ENCODE data around the gene CSNK2A1.
"Not testable (repeated sequence)": the region's sequence is repeated elsewhere in the genome, so short reads cannot be mapped to it uniquely, and the experiment has no call there.

Gene CSNK2A1

GRCh38 chr20:531608-532007 lies 12.0 kb downstream of the CSNK2A1 start:
- no peak for DNase-seq

DNA sequence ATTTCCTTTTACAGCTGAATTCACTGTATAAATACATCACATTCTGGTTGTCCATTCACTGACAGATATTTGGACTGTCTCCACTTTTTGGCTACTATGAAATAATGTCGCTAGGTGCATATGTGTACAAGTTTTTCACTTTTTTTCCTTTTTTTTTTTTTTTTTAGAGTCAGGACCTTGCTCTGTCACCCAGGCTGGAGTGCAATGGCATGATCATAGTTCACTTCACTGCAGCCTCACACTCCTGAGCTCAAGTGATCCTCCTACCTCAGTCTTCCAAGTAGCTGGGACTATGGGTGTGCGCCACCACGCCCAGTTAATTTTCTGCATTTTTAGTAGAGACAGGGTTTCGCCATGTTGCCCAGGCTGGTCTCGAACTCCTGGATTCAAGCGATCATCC lies 13.3 kb downstream of the CSNK2A1 start:
- DNase-seq: no peak

- DNase-seq: no peak
Observed at GRCh38 chr20:528923-529604, 14.5 kb downstream of the CSNK2A1 start.

GRCh38 chr20:527571-527886 lies 16.1 kb downstream of the CSNK2A1 start:
- no peak for DNase-seq

DNA sequence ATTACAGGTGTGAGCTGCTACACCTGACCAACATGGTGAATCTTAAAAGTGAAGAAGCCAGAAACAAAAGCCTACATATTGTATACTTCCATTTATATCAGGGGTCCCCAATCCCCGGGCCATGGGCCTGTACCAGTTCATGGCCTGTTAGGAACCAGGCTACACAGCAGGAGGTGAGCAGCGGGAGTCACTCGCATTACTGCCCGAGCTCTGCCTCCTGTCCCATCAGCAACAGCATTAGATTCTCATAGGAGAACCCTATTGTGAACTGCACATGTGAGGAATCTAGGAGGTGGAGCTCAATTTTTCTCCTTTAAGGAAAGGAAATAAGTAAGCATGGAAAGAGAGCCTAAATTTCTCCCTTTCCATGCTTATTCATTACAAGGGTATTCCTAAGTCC lies 21.7 kb downstream of the CSNK2A1 start:
- no peak for DNase-seq

- DNase-seq: no peak
Observed at GRCh38 chr20:519999-520398, 23.6 kb downstream of the CSNK2A1 start.

DNA sequence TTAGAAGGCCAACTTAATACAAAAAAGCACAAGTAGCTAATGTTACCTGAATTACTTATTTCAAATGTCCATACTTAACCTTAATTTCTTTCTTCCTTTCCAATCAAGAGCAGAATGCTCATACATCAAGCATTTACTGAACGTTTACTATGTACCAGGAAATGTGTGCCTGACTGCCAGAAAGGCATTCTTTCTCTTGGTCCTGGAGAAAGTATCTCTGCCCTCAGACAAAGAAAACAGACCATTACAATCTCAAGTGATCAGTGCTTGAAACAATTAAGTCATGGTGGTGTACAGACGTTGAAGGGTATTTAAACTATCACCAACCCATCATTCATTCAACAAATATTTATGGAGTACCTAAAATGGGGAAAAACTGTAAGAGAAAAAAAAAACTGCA lies 26.4 kb downstream of the CSNK2A1 start:
- DNase-seq: no peak

DNA sequence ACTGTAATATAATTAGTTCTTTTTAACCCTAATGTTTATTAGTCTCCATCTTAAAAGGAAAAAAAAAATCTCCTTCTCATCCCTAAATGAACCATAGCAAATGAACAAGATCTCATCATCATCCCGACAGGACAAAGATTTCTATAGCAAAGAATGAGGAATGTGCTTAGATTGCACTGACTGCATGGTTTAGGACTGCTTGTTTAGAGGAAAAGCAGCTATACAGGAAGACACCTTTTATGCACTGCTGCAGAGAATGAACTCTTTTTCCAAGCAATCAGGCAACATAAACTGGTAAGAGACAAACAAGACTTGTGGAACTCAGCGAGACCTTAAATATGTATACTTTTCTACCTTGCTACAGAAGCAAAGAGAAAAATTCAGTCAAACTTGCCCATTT lies 26.8 kb downstream of the CSNK2A1 start:
- no peak for DNase-seq

DNA sequence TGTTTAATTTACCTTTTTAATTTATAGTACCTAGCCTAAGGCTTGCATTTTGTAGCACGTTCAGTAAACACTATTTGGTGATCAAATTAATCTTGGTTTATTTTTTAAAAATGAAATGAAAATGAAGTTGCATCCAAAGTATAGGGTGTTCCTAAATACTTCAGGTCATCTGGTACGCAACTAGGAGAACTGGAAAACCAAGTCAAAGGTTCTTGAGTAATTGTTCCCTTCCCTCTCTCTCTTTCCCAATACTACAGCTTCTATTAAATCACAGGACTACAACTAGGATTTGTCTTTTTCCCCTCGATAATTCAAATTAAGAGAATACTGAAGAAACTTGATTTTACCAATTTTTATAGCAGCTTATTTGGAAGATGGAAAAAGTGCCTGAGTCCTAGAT lies 27.9 kb downstream of the CSNK2A1 start:
- DNase-seq: no peak

- DNase-seq: no peak
Observed at GRCh38 chr20:513429-513828, 30.2 kb downstream of the CSNK2A1 start.

DNA sequence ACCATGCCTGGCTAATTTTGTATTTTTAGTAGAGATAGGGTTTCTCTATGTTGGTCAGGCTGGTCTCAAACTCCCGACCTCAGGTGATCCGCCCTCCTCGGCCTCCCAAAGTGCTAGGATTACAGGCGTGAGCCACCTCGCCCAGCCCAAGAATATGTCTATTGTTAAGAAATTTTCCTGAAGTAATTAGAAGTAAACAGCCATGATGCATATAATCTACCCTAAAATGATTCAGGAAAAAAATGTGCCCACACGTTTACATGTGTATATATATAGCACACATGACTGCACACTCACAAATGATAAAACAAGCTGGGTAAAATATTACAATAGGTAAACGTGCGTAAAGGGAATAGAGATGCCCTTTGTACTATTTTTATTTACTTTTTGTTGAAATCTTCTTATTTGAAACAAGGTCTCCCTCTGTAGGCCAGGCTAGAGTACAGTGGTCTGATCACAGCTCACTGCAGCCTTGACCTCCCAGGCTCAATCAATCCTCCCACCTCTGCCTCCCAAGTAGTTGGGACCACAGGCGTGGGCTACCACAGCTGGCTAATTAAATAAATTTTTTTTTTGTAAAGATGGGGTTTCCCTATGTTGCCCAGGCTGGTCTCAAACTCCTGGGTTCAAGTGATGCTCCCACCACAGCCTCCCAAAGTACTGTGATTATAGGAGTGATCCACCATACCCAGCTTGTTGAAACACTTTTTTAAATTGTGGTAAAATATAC lies 33.1 kb downstream of the CSNK2A1 start:
- not testable (repeated sequence) for DNase-seq

DNA sequence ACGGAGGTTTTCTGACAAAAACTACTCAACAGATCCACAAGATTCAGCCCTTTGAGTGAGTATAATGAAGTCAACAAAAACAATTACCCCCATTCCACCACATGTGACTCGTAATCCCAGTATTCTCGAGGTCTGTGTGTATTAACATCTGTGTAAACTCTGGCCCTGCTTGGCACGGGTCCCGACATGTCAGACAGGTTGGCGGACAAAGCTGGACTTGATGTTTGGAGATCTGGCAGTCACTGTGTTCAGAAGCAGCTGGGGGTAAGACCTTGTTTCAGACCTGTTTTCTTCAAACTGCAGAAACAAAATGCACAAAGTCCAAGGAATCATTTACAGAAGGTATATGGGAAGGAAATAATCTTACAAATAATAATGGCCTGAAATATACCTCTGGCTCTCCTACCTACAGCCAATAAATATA lies 35.2 kb downstream of the CSNK2A1 start:
- DNase-seq: not testable (repeated sequence)

GRCh38 chr20:507761-508332 lies 35.7 kb downstream of the CSNK2A1 start:
- no peak for DNase-seq

DNA sequence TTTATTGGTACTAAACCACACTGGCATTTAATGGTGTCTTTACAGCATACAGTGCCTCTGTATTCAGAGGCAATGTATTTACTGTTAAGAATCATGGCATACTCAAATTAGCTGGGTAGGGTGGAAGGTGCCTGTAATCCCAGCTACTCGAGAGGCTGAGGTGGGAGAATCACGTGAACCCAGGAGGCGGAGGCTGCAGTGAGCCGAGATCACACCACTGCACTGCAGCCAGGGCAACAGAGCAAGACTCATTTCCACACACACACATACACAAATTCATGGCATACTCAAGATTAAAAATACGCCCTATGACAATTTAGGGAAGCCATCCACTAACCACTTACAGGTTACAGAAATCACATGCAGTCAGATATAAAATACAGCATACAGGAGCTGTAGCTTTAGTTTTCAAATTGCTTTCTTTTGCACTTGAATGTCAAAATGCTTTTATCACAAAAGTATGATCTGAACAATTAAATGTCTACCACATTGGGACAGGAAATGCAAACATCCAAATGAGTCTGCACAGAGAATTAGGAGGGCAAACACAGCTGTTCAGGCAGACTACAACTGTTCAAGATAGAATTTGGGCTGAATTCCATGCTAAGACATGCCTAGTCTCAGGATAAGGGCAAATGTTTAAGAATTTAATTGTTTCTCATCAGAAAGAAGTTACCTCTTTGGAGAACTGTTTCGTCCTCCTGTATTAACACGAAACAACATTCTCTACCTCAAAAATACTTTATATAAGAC lies 36.4 kb downstream of the CSNK2A1 start:
- DNase-seq: no peak

- no peak for DNase-seq
Observed at GRCh38 chr20:504632-505075, 38.9 kb downstream of the CSNK2A1 start.

- DNase-seq: no peak
Observed at GRCh38 chr20:503048-503737, 40.4 kb downstream of the CSNK2A1 start.

GRCh38 chr20:497979-498378 lies 45.6 kb downstream of the CSNK2A1 start:
- no peak for DNase-seq

GRCh38 chr20:496126-496696 lies 47.4 kb downstream of the CSNK2A1 start:
- DNase-seq: no peak

DNA sequence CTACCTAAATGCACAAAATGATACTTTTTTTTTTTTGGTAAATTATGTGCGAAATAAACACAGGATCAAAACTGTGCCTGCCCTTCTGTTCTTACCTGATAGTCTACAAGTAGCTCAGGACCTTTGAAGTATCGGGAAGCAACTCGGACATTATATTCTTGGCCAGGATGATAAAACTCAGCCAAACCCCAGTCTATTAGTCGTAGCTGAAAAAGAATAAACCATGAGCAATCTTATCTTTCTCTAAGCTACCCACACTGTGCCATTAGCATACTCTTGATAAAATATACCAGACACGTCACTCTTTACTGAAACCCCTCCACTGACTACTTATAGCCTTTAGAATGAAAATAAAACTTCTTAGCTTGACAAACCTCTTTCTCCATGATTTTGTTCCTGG lies 51.4 kb downstream of the CSNK2A1 start:
- no peak for DNase-seq

DNA sequence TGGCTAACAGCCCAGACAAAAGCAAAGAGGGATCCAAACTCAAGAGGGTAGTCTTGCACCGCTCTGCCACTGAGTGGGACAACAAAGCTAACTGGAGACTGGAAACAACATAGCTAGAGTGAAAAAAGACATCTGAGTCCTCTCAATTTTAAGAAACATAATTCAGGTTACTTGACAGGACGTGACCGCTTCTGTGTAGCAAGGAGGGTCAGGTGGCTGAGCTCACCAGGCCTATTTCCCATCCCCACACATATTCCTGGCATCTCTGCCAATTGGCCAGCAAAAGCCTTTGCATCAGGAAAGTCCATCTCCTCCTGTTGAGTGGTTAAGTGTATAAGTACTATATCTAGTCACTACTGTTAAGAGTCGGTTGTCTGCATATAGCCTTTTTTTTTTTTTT lies 55.9 kb downstream of the CSNK2A1 start:
- no peak for DNase-seq

GRCh38 chr20:483815-484644 lies 59.6 kb downstream of the CSNK2A1 start:
- DNase-seq: no peak

- no peak for DNase-seq
Observed at GRCh38 chr20:481167-481566, 62.4 kb downstream of the CSNK2A1 start.
